ENCODE results near the gene TRIAP1. TPM values are rescaled to one million over a fixed set of nuclear protein-coding genes. Genes with fewer than 3 reads are reported as not detected.
A peak's percentile ranks its signal among the peaks of the same experiment; 100 is the strongest.

TRIAP1 gene
- total RNA-seq, 1 experiment from 2014 or later: 23.9 TPM

DNA sequence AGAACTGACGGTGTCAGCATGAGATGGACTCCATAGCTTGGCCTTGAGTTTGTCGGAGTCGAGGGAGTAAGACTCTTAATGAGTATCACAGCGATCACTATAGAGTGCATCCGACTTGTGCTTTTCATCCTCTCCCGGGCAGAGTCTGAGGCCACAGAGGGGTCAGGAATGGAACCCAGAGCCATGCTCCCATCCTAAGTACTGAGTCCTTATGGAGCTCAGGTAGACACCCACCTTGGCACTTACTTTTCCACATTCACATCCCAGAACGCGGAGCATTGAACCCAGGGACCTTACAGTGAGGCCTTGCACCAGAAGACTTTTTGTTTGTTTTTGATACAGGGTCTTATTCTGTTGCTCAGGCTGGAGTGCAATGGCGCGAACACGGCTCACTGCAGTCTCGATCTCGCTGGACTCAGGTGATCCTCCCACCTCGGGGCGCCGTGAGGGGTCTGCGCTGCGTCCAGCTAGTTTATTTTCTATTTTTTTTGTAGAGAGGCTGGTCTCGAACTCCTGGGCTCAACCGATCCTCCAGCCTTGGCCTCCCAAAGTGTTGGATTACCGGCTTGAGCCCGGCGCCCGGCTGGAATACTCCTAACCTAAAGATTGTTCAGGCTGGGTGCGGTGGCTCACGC is 24.1 kb upstream of the TRIAP1 start:
- DNase-seq (ENCODE audit: low read depth, low spot score) (no peak), ATAC-seq (peak; percentile 61)
- Histone ChIP-seq H3K4me3 (ENCODE audit: low read depth in 2 of 2, low read length in 2 of 2) (peak overlapping the region; percentile 94 to 96), H3K27me3 (ENCODE audit: control insufficient read depth, insufficient read depth, low read length) (no peaks in the 10 kb centered on the region), H3K36me3 (ENCODE audit: control insufficient read depth, insufficient read depth, low read length) (peaks cover 14% of the 10 kb centered on the region), H3K4me1 (ENCODE audit: control insufficient read depth, insufficient read depth, low read length) (peaks cover 40% of the 10 kb centered on the region), H3K27ac (ENCODE audit: low read length) (peak overlapping the region; percentile 90), H3K9me3 (ENCODE audit: control insufficient read depth, insufficient read depth, low read depth, low read length) (no peaks in the 10 kb centered on the region)
- BruUV-seq (replicated peaks): no TSS peak
- in situ Hi-C loops (cut with HindIII; ENCODE audit: low pct_unique_long_range_greater_than_20kb, low sequenced_read_pairs) (no loop called here), intact Hi-C loops (cut with micrococcal nuclease; ENCODE audit: unreplicated experiment) (no loop called here)
- TF ChIP-seq, protein P1, sequence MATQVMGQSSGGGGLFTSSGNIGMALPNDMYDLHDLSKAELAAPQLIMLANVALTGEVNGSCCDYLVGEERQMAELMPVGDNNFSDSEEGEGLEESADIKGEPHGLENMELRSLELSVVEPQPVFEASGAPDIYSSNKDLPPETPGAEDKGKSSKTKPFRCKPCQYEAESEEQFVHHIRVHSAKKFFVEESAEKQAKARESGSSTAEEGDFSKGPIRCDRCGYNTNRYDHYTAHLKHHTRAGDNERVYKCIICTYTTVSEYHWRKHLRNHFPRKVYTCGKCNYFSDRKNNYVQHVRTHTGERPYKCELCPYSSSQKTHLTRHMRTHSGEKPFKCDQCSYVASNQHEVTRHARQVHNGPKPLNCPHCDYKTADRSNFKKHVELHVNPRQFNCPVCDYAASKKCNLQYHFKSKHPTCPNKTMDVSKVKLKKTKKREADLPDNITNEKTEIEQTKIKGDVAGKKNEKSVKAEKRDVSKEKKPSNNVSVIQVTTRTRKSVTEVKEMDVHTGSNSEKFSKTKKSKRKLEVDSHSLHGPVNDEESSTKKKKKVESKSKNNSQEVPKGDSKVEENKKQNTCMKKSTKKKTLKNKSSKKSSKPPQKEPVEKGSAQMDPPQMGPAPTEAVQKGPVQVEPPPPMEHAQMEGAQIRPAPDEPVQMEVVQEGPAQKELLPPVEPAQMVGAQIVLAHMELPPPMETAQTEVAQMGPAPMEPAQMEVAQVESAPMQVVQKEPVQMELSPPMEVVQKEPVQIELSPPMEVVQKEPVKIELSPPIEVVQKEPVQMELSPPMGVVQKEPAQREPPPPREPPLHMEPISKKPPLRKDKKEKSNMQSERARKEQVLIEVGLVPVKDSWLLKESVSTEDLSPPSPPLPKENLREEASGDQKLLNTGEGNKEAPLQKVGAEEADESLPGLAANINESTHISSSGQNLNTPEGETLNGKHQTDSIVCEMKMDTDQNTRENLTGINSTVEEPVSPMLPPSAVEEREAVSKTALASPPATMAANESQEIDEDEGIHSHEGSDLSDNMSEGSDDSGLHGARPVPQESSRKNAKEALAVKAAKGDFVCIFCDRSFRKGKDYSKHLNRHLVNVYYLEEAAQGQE (IDR thresholded peaks at IDR 0.05; ENCODE audit: insufficient read depth in 1 of 2, low read depth in 2 of 2, low read length in 1 of 2): no peak
- TF ChIP-seq POLR2AphosphoS5 (IDR thresholded peaks at IDR 0.05; ENCODE audit: low read depth, low read length): no peak
- TF ChIP-seq, protein P2, sequence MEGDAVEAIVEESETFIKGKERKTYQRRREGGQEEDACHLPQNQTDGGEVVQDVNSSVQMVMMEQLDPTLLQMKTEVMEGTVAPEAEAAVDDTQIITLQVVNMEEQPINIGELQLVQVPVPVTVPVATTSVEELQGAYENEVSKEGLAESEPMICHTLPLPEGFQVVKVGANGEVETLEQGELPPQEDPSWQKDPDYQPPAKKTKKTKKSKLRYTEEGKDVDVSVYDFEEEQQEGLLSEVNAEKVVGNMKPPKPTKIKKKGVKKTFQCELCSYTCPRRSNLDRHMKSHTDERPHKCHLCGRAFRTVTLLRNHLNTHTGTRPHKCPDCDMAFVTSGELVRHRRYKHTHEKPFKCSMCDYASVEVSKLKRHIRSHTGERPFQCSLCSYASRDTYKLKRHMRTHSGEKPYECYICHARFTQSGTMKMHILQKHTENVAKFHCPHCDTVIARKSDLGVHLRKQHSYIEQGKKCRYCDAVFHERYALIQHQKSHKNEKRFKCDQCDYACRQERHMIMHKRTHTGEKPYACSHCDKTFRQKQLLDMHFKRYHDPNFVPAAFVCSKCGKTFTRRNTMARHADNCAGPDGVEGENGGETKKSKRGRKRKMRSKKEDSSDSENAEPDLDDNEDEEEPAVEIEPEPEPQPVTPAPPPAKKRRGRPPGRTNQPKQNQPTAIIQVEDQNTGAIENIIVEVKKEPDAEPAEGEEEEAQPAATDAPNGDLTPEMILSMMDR (IDR thresholded peaks at IDR 0.05): no peak
- no peak for TF ChIP-seq SIN3A (IDR thresholded peaks at IDR 0.05; ENCODE audit: borderline replicate concordance, insufficient read depth, low read depth, low read length)
- TF ChIP-seq TCF7L2 (IDR thresholded peaks at IDR 0.05; ENCODE audit: low read depth, low read length): no peak
- ChIA-PET POLR2A (no interaction called here), CTCF (no interaction called here)

DNA sequence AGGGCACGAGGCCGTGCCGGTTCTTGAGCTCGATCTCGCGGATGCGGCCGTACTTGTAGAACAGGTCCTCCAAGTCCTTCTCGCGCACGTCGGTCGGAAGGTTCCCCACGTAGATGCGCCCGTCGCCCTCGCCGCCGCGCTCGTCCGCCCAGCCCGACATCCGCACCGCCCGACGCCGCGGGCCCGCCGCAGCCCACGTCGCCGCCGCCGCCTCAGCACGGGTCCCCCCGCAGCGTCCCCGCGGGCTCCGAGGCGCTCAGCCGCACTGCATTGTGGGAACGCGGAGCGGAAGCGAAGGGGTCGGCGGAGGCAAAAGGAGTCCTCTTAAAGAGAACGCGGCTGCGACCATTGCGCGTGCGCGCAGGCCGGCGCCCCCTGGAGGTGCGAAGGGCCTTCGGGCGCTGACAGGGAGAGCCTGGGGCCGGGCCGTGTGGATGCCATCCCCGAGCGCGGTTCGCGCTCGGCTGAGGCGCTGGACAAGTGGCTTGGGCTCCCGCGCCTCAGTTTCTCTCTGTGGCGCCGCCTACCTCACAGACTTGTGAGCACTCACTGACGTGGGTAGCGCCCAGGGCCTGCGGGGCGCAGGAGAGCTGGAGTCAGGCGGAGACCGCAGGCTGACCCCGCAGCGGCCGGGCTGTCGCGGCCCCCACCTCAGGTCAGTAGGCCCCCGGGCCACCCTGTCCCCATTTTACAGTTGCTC is 23.4 kb upstream of the TRIAP1 start, which contains the start of gene SRSF9:
TSS of gene SRSF9 (minus strand) at position 299 of the 700 bp plus-strand sequence. CDS start at position 160, 139 bp downstream.
- in situ Hi-C loops (cut with HindIII; ENCODE audit: low pct_unique_long_range_greater_than_20kb, low sequenced_read_pairs): no loop called here
- Histone ChIP-seq H3K27me3 (ENCODE audit: control insufficient read depth, insufficient read depth, low read length) (no peaks in the 10 kb centered on the region), H3K4me1 (ENCODE audit: control insufficient read depth, insufficient read depth, low read length) (peaks cover 36% of the 10 kb centered on the region), H3K27ac (ENCODE audit: low read length) (peak within 1 kb of the TSS; percentile 90), H3K36me3 (ENCODE audit: control insufficient read depth, insufficient read depth, low read length) (peaks cover 20% of the 10 kb centered on the region), H3K9me3 (ENCODE audit: control insufficient read depth, insufficient read depth, low read depth, low read length) (no peaks in the 10 kb centered on the region), H3K4me3 (ENCODE audit: low read depth in 2 of 2, low read length in 2 of 2) (peak within 1 kb of the TSS; percentile 94 to 96)
- intact Hi-C loops (cut with micrococcal nuclease; ENCODE audit: unreplicated experiment): no loop called here
- TF ChIP-seq SIN3A (IDR thresholded peaks at IDR 0.05; ENCODE audit: borderline replicate concordance, insufficient read depth, low read depth, low read length) (peak; percentile 79; the same call in 1 of the 2 replicates), TCF7L2 (IDR thresholded peaks at IDR 0.05; ENCODE audit: low read depth, low read length) (peak; percentile 57; the same call in 1 of the 2 replicates), POLR2AphosphoS5 (IDR thresholded peaks at IDR 0.05; ENCODE audit: low read depth, low read length) (peak; percentile 91)
- TF ChIP-seq, protein P1 (IDR thresholded peaks at IDR 0.05; ENCODE audit: insufficient read depth in 1 of 2, low read depth in 2 of 2, low read length in 1 of 2): no peak
- TF ChIP-seq, protein P2 (IDR thresholded peaks at IDR 0.05): peak; percentile 99
- ATAC-seq (peak; percentile 93), DNase-seq (ENCODE audit: low read depth, low spot score) (peak; percentile 67)
- BruUV-seq (replicated peaks): no TSS peak
- ChIA-PET CTCF (no interaction called here), POLR2A (interaction anchor here (0.6 kb wide), 1 partner anchor 11 kb away, joined by 5 read pairs; no protein-coding TSS in a partner anchor)

All from Panc1 (cell line).